HepG2 (cell line): Measurements from ENCODE around the gene CRAT. TPM values are rescaled to one million over a fixed set of nuclear protein-coding genes. Genes with fewer than 3 reads are reported as not detected.

Experiments
- HNF4A ChIP-seq: sonication (generic); formaldehyde crosslinking; IDR thresholded peaks from 2 replicates; pipeline ENCODE4 v1.4.0; 2020; ENCODE audit warnings: missing genetic modification reagents
- HNF4G ChIP-seq, 2 experiments: sonication (generic) in 1 of 2; formaldehyde crosslinking in 1 of 2; IDR thresholded peaks; 2 replicates each; pipeline versions ENCODE4 v1.4.0 to v1.6.1; 2011 to 2020; ENCODE audit warnings: borderline replicate concordance in 2 of 2, low read depth in 2 of 2, mild to moderate bottlenecking in 2 of 2, low read length in 1 of 2, missing genetic modification reagents in 1 of 2, moderate library complexity in 1 of 2
- IKZF1 ChIP-seq: fragments of 450-650 bp; IDR thresholded peaks from 2 replicates; pipeline ENCODE4 v1.7.1; 2016
- LCORL ChIP-seq, 2 experiments: fragments of 450-650 bp in 1 of 2; sonication (generic) in 1 of 2; formaldehyde crosslinking in 1 of 2; IDR thresholded peaks; 2 replicates each; pipeline versions ENCODE4 v1.5.0 to v1.6.1; 2017 to 2020; ENCODE audit warnings: antibody characterized with exemption in 1 of 2, missing genetic modification reagents in 1 of 2
- MED1 ChIP-seq: sonication (generic); formaldehyde crosslinking; IDR thresholded peaks from 2 replicates; pipeline ENCODE4 v1.4.0; 2020; ENCODE audit warnings: missing genetic modification reagents
- RARA ChIP-seq: IDR thresholded peaks from 2 replicates; pipeline ENCODE4 v1.6.1; 2016; ENCODE audit warnings: missing genetic modification reagents, missing compliant biosample characterization
- ZNF143 ChIP-seq: sonication (generic); formaldehyde crosslinking; IDR thresholded peaks from 2 replicates; pipeline ENCODE4 v1.4.0; 2020; ENCODE audit warnings: missing genetic modification reagents
- ZNF768 ChIP-seq: sonication (generic); formaldehyde crosslinking; IDR thresholded peaks from 2 replicates; pipeline ENCODE4 v1.4.0; 2020; ENCODE audit warnings: missing genetic modification reagents
- ZSCAN31 ChIP-seq: sonication (generic); formaldehyde crosslinking; IDR thresholded peaks from 2 replicates; pipeline ENCODE4 v1.5.0; 2020; ENCODE audit warnings: low read depth, mild to moderate bottlenecking, missing genetic modification reagents
- polyA plus RNA-seq, 8 experiments: library from polyadenylated mRNA; depleted of rRNA in 3 of 8; stranded (reverse) in 7 of 8; unstranded in 1 of 8; fragments of >200 nt; fragmentation: Illumina TruSeq in 4 of 8; extraction: Trizol in 4 of 8; gene quantifications; 2 replicates each; pipeline versions ENCODE4 v1.2.1 to v1.2.3, GENCODE V29; 2011 to 2016; ENCODE audit warnings: low read depth in 4 of 8, missing spikeins in 1 of 8, mixed read lengths in 1 of 8; ENCODE audit not compliant: insufficient read depth in 1 of 8
- total RNA-seq, 5 experiments: library from RNA; depleted of rRNA; stranded (reverse); fragments of >200 nt; fragmentation: Illumina TruSeq; extraction: Trizol; gene quantifications; 2 replicates each; pipeline ENCODE4 v1.2.3, GENCODE V29; 2016; ENCODE audit warnings: low read depth in 1 of 5
- TF ChIP-seq, protein P1 (sequence below): sonication (generic); formaldehyde crosslinking; IDR thresholded peaks from 2 replicates; pipeline ENCODE4 v1.5.1; 2020; ENCODE audit warnings: mild to moderate bottlenecking, missing genetic modification reagents, moderate library complexity
- TF ChIP-seq, protein P2 (sequence below): sonication (generic); formaldehyde crosslinking; IDR thresholded peaks from 2 replicates; pipeline ENCODE4 v1.5.1; 2020; ENCODE audit warnings: missing genetic modification reagents, mild to moderate bottlenecking, borderline replicate concordance
- TF ChIP-seq, protein P3 (sequence below): sonication (generic); formaldehyde crosslinking; IDR thresholded peaks from 2 replicates; pipeline ENCODE4 v1.4.0; 2020; ENCODE audit warnings: missing genetic modification reagents, borderline replicate concordance
- TF ChIP-seq, protein P4 (sequence below): sonication (generic); formaldehyde crosslinking; IDR thresholded peaks from 2 replicates; pipeline ENCODE4 v1.8.0; 2022; ENCODE audit warnings: mild to moderate bottlenecking, missing genetic modification reagents, borderline replicate concordance
- TF ChIP-seq, protein P5 (sequence below): sonication (generic); formaldehyde crosslinking; IDR thresholded peaks from 2 replicates; pipeline ENCODE4 v1.4.0; 2020; ENCODE audit warnings: missing genetic modification reagents, borderline replicate concordance

Gene CRAT
- total and polyA plus RNA-seq, 2 of the 13 experiments (the other 11 are each of a cell fraction or from before 2014, with no cell fraction given): 26.1 to 26.6 TPM

DNA sequence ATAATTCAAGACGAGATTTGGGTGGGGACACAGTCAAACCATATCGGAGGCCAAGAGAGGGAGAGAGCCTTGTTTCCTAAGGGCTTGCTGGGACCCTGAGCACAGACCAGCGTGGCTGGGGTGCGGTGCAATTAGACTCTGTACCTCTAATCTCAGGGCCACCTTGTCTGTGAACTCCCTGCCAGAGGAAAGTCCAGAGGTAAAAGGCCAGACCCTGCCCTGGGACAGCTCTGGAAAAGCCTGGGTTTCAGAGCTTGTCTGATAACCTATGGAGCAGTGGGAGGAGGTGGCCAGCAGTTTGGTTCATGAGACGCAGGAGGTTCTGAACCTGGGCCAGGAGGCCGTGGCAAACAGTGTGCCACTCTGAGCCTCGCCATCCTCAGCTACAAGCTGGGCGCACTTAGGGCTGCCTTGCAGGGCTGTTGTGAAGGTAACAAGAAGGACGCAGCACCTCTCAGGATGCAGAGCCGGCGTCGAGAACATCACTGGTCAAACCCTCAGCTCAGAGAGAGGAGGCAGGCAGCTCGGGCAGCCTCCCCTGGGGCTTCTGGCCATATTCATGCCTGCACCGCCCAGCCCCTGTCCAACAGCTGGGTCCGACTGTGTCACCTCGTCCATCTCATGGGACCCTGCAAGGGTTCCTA, 34.5 kb downstream of the CRAT start (continued):
- TF ChIP-seq, protein P1, sequence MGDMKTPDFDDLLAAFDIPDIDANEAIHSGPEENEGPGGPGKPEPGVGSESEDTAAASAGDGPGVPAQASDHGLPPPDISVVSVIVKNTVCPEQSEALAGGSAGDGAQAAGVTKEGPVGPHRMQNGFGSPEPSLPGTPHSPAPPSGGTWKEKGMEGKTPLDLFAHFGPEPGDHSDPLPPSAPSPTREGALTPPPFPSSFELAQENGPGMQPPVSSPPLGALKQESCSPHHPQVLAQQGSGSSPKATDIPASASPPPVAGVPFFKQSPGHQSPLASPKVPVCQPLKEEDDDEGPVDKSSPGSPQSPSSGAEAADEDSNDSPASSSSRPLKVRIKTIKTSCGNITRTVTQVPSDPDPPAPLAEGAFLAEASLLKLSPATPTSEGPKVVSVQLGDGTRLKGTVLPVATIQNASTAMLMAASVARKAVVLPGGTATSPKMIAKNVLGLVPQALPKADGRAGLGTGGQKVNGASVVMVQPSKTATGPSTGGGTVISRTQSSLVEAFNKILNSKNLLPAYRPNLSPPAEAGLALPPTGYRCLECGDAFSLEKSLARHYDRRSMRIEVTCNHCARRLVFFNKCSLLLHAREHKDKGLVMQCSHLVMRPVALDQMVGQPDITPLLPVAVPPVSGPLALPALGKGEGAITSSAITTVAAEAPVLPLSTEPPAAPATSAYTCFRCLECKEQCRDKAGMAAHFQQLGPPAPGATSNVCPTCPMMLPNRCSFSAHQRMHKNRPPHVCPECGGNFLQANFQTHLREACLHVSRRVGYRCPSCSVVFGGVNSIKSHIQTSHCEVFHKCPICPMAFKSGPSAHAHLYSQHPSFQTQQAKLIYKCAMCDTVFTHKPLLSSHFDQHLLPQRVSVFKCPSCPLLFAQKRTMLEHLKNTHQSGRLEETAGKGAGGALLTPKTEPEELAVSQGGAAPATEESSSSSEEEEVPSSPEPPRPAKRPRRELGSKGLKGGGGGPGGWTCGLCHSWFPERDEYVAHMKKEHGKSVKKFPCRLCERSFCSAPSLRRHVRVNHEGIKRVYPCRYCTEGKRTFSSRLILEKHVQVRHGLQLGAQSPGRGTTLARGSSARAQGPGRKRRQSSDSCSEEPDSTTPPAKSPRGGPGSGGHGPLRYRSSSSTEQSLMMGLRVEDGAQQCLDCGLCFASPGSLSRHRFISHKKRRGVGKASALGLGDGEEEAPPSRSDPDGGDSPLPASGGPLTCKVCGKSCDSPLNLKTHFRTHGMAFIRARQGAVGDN: peak; percentile 50
- TF ChIP-seq HNF4A (peak; percentile 88), ZNF143 (CRISPR knock-in tag) (0 out of 2 replicates have a peak, but pooled peaks have one; percentile 24), HNF4G (IDR thresholded peaks at IDR 0.05; ENCODE audit: borderline replicate concordance, low read depth, low read length) (peak; percentile 84), HNF4G (CRISPR knock-in tag; IDR thresholded peaks at IDR 0.05; ENCODE audit: borderline replicate concordance, low read depth) (no peak), RARA (CRISPR knock-in tag) (peak; percentile 15; the same call in 1 of the 2 replicates), LCORL (IDR thresholded peaks at IDR 0.05) (no peak), LCORL (CRISPR knock-in tag; IDR thresholded peaks at IDR 0.05) (peak; percentile 65), ZSCAN31 (CRISPR knock-in tag) (peak; percentile 71), MED1 (CRISPR knock-in tag) (0 out of 2 replicates have a peak, but pooled peaks have one; percentile 22), IKZF1 (no peak), ZNF768 (CRISPR knock-in tag) (peak; percentile 18; the same call in 1 of the 2 replicates)
- TF ChIP-seq, protein P2, sequence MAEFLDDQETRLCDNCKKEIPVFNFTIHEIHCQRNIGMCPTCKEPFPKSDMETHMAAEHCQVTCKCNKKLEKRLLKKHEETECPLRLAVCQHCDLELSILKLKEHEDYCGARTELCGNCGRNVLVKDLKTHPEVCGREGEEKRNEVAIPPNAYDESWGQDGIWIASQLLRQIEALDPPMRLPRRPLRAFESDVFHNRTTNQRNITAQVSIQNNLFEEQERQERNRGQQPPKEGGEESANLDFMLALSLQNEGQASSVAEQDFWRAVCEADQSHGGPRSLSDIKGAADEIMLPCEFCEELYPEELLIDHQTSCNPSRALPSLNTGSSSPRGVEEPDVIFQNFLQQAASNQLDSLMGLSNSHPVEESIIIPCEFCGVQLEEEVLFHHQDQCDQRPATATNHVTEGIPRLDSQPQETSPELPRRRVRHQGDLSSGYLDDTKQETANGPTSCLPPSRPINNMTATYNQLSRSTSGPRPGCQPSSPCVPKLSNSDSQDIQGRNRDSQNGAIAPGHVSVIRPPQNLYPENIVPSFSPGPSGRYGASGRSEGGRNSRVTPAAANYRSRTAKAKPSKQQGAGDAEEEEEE (CRISPR knock-in tag): no peak
- TF ChIP-seq, protein P3, sequence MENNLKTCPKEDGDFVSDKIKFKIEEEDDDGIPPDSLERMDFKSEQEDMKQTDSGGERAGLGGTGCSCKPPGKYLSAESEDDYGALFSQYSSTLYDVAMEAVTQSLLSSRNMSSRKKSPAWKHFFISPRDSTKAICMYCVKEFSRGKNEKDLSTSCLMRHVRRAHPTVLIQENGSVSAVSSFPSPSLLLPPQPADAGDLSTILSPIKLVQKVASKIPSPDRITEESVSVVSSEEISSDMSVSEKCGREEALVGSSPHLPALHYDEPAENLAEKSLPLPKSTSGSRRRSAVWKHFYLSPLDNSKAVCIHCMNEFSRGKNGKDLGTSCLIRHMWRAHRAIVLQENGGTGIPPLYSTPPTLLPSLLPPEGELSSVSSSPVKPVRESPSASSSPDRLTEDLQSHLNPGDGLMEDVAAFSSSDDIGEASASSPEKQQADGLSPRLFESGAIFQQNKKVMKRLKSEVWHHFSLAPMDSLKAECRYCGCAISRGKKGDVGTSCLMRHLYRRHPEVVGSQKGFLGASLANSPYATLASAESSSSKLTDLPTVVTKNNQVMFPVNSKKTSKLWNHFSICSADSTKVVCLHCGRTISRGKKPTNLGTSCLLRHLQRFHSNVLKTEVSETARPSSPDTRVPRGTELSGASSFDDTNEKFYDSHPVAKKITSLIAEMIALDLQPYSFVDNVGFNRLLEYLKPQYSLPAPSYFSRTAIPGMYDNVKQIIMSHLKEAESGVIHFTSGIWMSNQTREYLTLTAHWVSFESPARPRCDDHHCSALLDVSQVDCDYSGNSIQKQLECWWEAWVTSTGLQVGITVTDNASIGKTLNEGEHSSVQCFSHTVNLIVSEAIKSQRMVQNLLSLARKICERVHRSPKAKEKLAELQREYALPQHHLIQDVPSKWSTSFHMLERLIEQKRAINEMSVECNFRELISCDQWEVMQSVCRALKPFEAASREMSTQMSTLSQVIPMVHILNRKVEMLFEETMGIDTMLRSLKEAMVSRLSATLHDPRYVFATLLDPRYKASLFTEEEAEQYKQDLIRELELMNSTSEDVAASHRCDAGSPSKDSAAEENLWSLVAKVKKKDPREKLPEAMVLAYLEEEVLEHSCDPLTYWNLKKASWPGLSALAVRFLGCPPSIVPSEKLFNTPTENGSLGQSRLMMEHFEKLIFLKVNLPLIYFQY (CRISPR knock-in tag): no peak
- TF ChIP-seq, protein P4, sequence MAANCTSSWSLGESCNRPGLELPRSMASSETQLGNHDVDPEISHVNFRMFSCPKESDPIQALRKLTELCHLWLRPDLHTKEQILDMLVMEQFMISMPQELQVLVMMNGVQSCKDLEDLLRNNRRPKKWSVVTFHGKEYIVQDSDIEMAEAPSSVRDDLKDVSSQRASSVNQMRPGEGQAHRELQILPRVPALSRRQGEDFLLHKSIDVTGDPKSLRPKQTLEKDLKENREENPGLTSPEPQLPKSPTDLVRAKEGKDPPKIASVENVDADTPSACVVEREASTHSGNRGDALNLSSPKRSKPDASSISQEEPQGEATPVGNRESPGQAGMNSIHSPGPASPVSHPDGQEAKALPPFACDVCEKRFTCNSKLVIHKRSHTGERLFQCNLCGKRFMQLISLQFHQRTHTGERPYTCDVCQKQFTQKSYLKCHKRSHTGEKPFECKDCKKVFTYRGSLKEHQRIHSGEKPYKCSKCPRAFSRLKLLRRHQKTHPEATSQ: peak; percentile 83; the same call in 1 of the 2 replicates
- TF ChIP-seq, protein P5, sequence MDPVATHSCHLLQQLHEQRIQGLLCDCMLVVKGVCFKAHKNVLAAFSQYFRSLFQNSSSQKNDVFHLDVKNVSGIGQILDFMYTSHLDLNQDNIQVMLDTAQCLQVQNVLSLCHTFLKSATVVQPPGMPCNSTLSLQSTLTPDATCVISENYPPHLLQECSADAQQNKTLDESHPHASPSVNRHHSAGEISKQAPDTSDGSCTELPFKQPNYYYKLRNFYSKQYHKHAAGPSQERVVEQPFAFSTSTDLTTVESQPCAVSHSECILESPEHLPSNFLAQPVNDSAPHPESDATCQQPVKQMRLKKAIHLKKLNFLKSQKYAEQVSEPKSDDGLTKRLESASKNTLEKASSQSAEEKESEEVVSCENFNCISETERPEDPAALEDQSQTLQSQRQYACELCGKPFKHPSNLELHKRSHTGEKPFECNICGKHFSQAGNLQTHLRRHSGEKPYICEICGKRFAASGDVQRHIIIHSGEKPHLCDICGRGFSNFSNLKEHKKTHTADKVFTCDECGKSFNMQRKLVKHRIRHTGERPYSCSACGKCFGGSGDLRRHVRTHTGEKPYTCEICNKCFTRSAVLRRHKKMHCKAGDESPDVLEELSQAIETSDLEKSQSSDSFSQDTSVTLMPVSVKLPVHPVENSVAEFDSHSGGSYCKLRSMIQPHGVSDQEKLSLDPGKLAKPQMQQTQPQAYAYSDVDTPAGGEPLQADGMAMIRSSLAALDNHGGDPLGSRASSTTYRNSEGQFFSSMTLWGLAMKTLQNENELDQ: no peak
